Suppressor macrophage treated with lipopolysaccharide for 1 hour (primary cell): ENCODE measurements around the gene SFXN3.

ENCODE experiments used
- DNase-seq, 3 donors: peaks; one replicate each; pipeline ENCODE4 v3.0.0-alpha.2; 2020 to 2022

SFXN3 gene

GRCh38 chr10:101060951-101061623, 30.1 kb downstream of the SFXN3 start:
- peak in 1 of 3 donors; percentile 93 for DNase-seq

- DNase-seq, result no peak
Observed at GRCh38 chr10:101061624-101062231, 30.7 kb downstream of the SFXN3 start, which contains the start of gene KAZALD1. Gene KAZALD1 (plus strand): TSS chr10:101061989. CDS start chr10:101062593, 604 bp downstream.

- peak; percentile 63 to 86 (median 72) for DNase-seq
Observed at GRCh38 chr10:101062232-101063049, 31.4 kb downstream of the SFXN3 start.

GRCh38 chr10:101063050-101063525, 32.1 kb downstream of the SFXN3 start:
- peak; percentile 33 to 54 (median 47) for DNase-seq

- no peak for DNase-seq
Observed at GRCh38 chr10:101063548-101064414, 32.7 kb downstream of the SFXN3 start.

- no peak for DNase-seq
Observed at GRCh38 chr10:101064415-101065030, 33.5 kb downstream of the SFXN3 start.

GRCh38 chr10:101065481-101066145, 34.6 kb downstream of the SFXN3 start:
- DNase-seq, result no peak

- peak; percentile 56 to 73 (median 64) for DNase-seq
Observed at GRCh38 chr10:101066146-101066895, 35.3 kb downstream of the SFXN3 start.

GRCh38 chr10:101066896-101067355, 35.9 kb downstream of the SFXN3 start:
- no peak for DNase-seq

- DNase-seq, result peak; percentile 78 to 85 (median 84)
Observed at GRCh38 chr10:101067356-101068083, 36.5 kb downstream of the SFXN3 start.

GRCh38 chr10:101069441-101069840, 38.4 kb downstream of the SFXN3 start:
- no peak for DNase-seq

- DNase-seq, result no peak
Observed at GRCh38 chr10:101070098-101070497, 39.1 kb downstream of the SFXN3 start.

GRCh38 chr10:101071267-101071884, 40.3 kb downstream of the SFXN3 start:
- peak; percentile 98 to 100 (median 99) for DNase-seq

GRCh38 chr10:101071885-101072433, 40.9 kb downstream of the SFXN3 start:
- no peak for DNase-seq

GRCh38 chr10:101072923-101073322, 41.9 kb downstream of the SFXN3 start:
- no peak for DNase-seq

GRCh38 chr10:101073631-101074030, 42.6 kb downstream of the SFXN3 start:
- DNase-seq, result no peak

- DNase-seq, result no peak
Observed at GRCh38 chr10:101075775-101076174, 44.7 kb downstream of the SFXN3 start.

- no peak for DNase-seq
Observed at GRCh38 chr10:101076630-101077029, 45.6 kb downstream of the SFXN3 start.

GRCh38 chr10:101079874-101080273, 48.8 kb downstream of the SFXN3 start:
- no peak for DNase-seq
